Measurements from ENCODE around the gene ZNF556. TPM values are rescaled to one million over a fixed set of nuclear protein-coding genes. Genes with fewer than 3 reads are reported as not detected.

ZNF556 gene
- total RNA-seq, 2 experiments from 2014 or later = not detected

GRCh38 chr19:2926341-2927031 lies 59.4 kb downstream of the ZNF556 start:
- H3K27ac Mint-ChIP-seq = no peak overlapping the region
- H3K4me1 Mint-ChIP-seq (ENCODE audit: low read depth) = no peaks in the 10 kb centered on the region
- peaks cover 13% of the 10 kb centered on the region for H3K36me3 Mint-ChIP-seq (ENCODE audit: low read depth)
- H3K27me3 Mint-ChIP-seq (ENCODE audit: low read depth) = no peaks in the 10 kb centered on the region
- H3K9me3 Mint-ChIP-seq = peaks cover 8% of the 10 kb centered on the region
- H3K4me3 Mint-ChIP-seq = no peak overlapping the region
- DNase-seq = no peak
- intact Hi-C loops (cut with micrococcal nuclease) = no loop called here
- CTCF ChIA-PET = no interaction called here

GRCh38 chr19:2927032-2927430 lies 59.9 kb downstream of the ZNF556 start:
- Mint-ChIP-seq H3K36me3 (ENCODE audit: low read depth) (peaks cover 17% of the 10 kb centered on the region), H3K9me3 (peaks cover 10% of the 10 kb centered on the region), H3K27ac (no peak overlapping the region), H3K27me3 (ENCODE audit: low read depth) (no peaks in the 10 kb centered on the region), H3K4me1 (ENCODE audit: low read depth) (no peaks in the 10 kb centered on the region), H3K4me3 (no peak overlapping the region)
- intact Hi-C loops (cut with micrococcal nuclease) = no loop called here
- CTCF ChIA-PET = no interaction called here
- DNase-seq = no peak

Other genes with a start within 250 kb of the ZNF556 start
- 1 to 10 TPM in 1 of 2 experiments, under 1 TPM in 1; 0.74 to 1.1 TPM for gene GNG7, start 164.6 kb upstream of the ZNF556 start, total RNA-seq
- under 1 TPM; 0.07 to 0.24 TPM for gene DIRAS1, start 146.0 kb upstream of the ZNF556 start, total RNA-seq
- 10 to 100 TPM; 20.1 to 23.2 TPM for gene SLC39A3, start 127.3 kb upstream of the ZNF556 start, total RNA-seq
- 10 to 100 TPM; 44.3 to 44.6 TPM for gene SGTA, start 84.1 kb upstream of the ZNF556 start, total RNA-seq
- gene THOP1, start 81.8 kb upstream of the ZNF556 start, total RNA-seq = 100 to 1,000 TPM; 113 TPM
- gene ZNF554, start 47.5 kb upstream of the ZNF556 start, total RNA-seq = 1 to 10 TPM; 1.2 to 1.4 TPM
- gene ZNF555, start 25.9 kb upstream of the ZNF556 start, total RNA-seq = 1 to 10 TPM; 1.7 to 3.0 TPM
- 1 to 10 TPM; 3.9 to 4.7 TPM for gene ZNF57, start 33.6 kb downstream of the ZNF556 start, total RNA-seq
- 1 to 10 TPM; 3.7 to 3.9 TPM for gene ZNF77, start 77.6 kb downstream of the ZNF556 start, total RNA-seq
- 1 to 10 TPM in 1 of 2 experiments, under 1 TPM in 1; 0.52 to 1.6 TPM for gene TLE6, start 110.2 kb downstream of the ZNF556 start, total RNA-seq
- gene TLE2, start 161.9 kb downstream of the ZNF556 start, total RNA-seq = 1 to 10 TPM; 6.5 to 7.2 TPM
- 100 to 1,000 TPM; 326 to 354 TPM for gene TLE5, start 195.2 kb downstream of the ZNF556 start, total RNA-seq
- 10 to 100 TPM; 10.9 to 11.2 TPM for gene GNA11, start 227.0 kb downstream of the ZNF556 start, total RNA-seq